HUES64 (cell line): ENCODE data around the gene MICOS13.

ENCODE experiments used
- H3K27ac ChIP-seq: 2 replicates; pipeline ENCODE4 v1.7.0; 2013; ENCODE audit warnings: low read depth, low read length, inconsistent platforms
- H3K27me3 ChIP-seq: 2 replicates; pipeline ENCODE4 v1.6.1; 2013; ENCODE audit warnings: mild to moderate bottlenecking, low read length; ENCODE audit not compliant: insufficient read depth
- H3K36me3 ChIP-seq: 2 replicates; pipeline ENCODE4 v1.6.1; 2013; ENCODE audit warnings: mild to moderate bottlenecking, low read length; ENCODE audit not compliant: insufficient read depth
- H3K4me1 ChIP-seq: 2 replicates; pipeline ENCODE4 v1.6.1; 2013; ENCODE audit warnings: mild to moderate bottlenecking, low read length, moderate library complexity; ENCODE audit not compliant: insufficient read depth
- H3K4me3 ChIP-seq: 2 replicates; pipeline ENCODE4 v1.5.1; 2013; ENCODE audit warnings: mild to moderate bottlenecking, low read length, moderate library complexity
- H3K9ac ChIP-seq: 2 replicates; pipeline ENCODE4 v1.6.1; 2013; ENCODE audit warnings: mild to moderate bottlenecking, low read depth, low read length
- H3K9me3 ChIP-seq: 2 replicates; pipeline ENCODE4 v1.6.1; 2013; ENCODE audit warnings: low read depth, low read length; ENCODE audit not compliant: insufficient read depth
- WGBS: fragments of 150-250, 120-280 bp; methylation state at CpG from one replicate; pipeline ENCODE4 v1.1.7; 2013; ENCODE audit warnings: missing lambda C conversion rate; 5-methylcytosine and 5-hydroxymethylcytosine counted together

Gene MICOS13

DNA sequence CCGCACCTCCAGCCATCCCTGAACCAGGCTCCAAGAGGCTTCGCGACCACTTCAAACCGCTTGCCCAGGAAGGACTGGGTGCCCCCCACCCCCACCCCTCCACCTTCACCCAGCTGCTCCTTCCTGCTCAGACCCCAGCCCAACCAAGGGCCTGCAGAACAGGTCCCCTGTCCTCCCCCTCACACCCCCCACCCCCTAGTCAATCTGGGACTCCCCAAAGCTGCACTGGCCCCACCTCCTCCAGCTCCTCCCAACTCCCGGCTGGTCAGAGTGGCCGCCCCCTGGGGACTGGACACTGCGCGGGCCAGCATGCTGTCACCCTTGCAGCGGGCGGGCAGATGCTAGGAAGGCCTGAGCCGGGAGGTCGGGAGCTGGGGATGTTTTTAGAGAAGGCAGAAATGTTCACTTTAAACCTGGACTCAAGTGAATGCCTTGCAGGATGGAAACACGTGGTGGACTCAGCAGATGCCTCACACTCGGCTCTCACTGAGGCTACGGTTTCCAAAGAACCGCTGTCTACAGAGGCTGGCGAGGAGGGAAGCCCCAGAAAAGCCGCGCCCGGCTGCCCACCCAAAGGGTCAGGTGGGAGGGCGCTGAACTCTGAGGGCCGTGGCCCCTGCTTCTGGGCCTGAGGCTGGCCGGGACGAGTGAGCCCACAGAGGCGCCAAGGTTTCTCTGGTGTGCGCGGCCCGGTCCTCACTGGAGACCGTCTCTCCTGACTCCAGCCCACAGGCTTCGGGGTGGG lies 17.7 kb upstream of the MICOS13 start:
- Histone ChIP-seq H3K9ac (no peak overlapping the region), H3K9me3 (no peaks in the 10 kb centered on the region), H3K4me3 (no peak overlapping the region), H3K36me3 (peaks cover 73% of the 10 kb centered on the region), H3K4me1 (no peaks in the 10 kb centered on the region), H3K27me3 (no peaks in the 10 kb centered on the region), H3K27ac (0 out of 2 replicates have a peak overlapping the region, but pooled peaks have one; percentile 19)
- WGBS, result 91% methylated on average over 30 of the region's 30 CpGs

DNA sequence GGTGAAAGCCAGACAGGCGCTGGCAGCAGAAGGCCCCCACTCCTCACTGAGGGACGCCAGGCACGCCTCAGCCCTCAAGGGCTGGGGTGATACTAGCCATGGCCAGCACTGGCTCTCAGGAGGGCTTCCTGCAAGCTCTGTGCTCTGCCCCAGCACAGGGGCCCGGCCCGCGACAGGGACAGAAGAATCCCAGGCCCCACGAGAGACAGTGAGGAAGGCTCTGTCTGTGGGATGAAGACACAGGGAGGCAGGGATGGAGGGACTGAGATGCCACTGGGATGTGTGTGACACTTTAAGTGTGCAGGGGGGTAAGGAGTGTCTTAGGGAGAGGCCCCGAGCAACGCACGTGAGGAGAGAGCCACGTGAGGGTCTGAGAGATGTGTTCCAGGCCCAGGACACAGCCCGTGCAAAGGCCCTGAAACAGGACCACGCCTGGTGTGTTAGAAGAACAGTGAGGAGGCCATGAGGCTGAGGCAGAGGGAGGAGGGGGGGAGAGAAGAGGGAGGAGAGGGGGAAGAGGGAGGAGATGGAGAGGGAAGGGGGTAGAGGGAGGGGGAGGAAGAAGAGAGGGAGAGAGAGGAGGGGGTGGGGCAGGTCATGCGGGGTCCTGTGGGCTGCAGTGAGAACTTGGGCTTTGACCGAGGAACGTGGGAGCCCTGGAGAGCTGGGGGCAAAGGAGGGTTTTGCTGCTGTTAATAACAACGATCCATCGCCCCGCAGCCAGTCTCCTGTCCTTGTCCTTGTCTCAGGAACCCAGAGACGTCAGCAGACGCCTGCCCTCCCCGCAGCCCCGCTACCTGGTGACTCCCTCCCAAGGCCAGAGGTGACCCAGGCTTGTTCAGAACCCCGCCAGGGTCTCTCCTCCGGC lies 16.9 kb upstream of the MICOS13 start:
- H3K4me3 ChIP-seq, result no peak overlapping the region
- H3K4me1 ChIP-seq, result no peaks in the 10 kb centered on the region
- H3K27ac ChIP-seq, result 0 out of 2 replicates have a peak overlapping the region, but pooled peaks have one; percentile 52
- H3K9me3 ChIP-seq, result no peaks in the 10 kb centered on the region
- no peaks in the 10 kb centered on the region for H3K27me3 ChIP-seq
- WGBS, result 87% methylated on average over 25 of the region's 25 CpGs
- H3K36me3 ChIP-seq, result peaks cover 81% of the 10 kb centered on the region
- H3K9ac ChIP-seq, result no peak overlapping the region

DNA sequence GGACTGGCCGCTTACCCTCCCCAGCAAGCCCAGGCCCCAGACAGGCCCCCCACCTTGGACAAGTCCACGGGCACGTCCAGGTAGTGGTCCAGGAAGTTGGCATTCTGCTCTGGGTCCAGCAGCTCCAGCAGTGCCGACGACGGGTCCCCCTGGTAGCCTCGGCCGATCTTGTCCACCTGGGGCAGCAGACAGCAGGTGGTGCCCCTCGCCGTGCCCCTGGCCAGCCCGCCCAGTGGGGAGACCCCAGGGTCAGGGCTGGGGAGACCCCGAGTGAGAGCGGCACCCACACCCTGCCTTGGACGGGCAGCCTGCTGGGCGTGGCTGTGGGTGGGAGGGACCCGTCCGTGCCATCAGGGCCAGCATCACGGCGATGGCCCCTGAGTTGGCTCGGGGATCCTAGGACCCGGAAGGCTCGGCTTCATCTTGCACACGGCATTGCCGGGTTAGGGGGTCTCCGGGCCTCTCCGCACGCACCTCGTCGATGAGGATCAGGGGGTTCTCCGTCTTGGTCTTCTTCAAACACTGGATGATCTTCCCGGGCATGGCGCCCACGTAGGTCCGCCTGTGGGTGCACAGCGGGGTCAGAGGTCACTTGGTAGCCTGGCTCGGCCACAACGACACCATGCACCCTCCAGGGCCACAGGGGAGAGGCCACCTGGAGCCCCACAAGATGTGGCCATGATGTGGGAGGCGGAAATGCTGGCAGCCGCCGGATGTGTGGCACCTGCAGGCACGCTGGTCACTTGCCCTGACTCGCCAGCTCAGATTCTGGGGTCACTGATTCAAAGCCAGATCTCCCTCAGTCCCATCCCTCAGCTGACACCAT lies 16.1 kb upstream of the MICOS13 start:
- Histone ChIP-seq H3K4me3 (no peak overlapping the region), H3K27me3 (no peaks in the 10 kb centered on the region), H3K9ac (no peak overlapping the region), H3K4me1 (no peaks in the 10 kb centered on the region), H3K27ac (no peak overlapping the region), H3K36me3 (peaks cover 89% of the 10 kb centered on the region), H3K9me3 (no peaks in the 10 kb centered on the region)
- 93% methylated on average over 42 of the region's 42 CpGs for WGBS

DNA sequence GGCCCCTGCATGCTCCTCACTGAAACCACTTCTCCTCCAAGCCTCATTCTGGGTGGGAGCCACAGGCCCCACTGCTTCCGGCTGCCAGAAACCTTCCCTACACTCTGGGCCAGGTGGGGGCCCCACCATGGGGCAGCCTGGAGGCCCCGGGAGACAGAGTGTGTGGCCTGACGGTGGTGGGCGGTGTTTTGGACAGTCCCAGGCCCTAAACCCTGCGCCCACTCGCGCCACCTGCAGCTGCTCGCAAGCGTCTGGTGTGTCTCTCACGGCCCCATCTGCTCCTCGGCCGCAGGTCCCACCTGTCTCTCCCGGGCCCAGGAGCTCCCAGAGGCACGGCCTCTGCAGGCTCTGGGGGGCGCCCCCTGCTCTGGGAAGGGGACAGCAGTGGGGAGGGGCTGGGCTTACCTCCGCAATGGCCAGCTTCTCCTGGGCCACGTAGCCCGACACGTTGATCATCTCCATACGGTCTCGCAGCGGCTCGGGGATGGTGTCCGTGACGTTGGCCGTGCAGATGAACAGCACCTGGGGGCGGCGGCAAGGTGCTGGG lies 15.4 kb upstream of the MICOS13 start:
- Histone ChIP-seq H3K36me3 (peaks cover 88% of the 10 kb centered on the region), H3K9me3 (no peaks in the 10 kb centered on the region), H3K27me3 (no peaks in the 10 kb centered on the region), H3K4me3 (no peak overlapping the region), H3K27ac (no peak overlapping the region), H3K4me1 (no peaks in the 10 kb centered on the region), H3K9ac (no peak overlapping the region)
- WGBS, result 95% methylated on average over 28 of the region's 28 CpGs

DNA sequence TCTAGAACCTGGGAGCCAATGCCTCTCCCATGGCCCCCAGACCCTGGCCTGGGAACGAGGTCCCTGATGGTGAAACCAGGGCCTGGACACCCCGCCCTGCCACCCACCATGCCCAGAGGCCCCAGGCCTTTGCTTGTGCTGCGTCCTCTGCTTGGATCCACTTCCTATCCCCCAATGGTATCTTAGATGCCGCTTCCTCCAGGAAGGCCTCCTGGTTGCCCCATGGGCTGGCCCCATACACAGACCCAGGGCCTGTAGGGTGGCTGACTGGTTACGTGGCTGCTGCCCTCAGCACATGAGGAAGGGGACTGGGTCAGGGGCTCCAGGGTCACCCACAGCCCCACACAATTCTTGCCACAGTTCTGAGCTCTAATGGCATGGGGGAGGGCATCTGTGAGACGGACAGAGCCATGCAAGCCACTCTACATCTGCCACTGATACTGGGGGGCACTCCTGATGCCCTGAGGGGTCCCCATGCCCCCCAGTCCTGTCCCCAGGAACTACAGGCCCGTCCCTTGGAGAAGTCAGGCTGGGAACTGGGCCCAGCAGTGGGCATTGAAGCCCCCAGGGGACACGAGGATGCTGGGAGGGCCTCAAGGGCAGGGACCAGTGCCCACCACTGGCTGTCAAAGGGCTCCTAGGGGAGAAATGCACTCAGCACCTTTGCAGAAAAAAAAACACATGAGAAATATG lies 14.8 kb upstream of the MICOS13 start:
- 90% methylated on average over 8 of the region's 8 CpGs for WGBS
- H3K27me3 ChIP-seq, result no peaks in the 10 kb centered on the region
- H3K9ac ChIP-seq, result no peak overlapping the region
- no peak overlapping the region for H3K4me3 ChIP-seq
- no peaks in the 10 kb centered on the region for H3K4me1 ChIP-seq
- H3K27ac ChIP-seq, result no peak overlapping the region
- H3K36me3 ChIP-seq, result peaks cover 82% of the 10 kb centered on the region
- H3K9me3 ChIP-seq, result no peaks in the 10 kb centered on the region

DNA sequence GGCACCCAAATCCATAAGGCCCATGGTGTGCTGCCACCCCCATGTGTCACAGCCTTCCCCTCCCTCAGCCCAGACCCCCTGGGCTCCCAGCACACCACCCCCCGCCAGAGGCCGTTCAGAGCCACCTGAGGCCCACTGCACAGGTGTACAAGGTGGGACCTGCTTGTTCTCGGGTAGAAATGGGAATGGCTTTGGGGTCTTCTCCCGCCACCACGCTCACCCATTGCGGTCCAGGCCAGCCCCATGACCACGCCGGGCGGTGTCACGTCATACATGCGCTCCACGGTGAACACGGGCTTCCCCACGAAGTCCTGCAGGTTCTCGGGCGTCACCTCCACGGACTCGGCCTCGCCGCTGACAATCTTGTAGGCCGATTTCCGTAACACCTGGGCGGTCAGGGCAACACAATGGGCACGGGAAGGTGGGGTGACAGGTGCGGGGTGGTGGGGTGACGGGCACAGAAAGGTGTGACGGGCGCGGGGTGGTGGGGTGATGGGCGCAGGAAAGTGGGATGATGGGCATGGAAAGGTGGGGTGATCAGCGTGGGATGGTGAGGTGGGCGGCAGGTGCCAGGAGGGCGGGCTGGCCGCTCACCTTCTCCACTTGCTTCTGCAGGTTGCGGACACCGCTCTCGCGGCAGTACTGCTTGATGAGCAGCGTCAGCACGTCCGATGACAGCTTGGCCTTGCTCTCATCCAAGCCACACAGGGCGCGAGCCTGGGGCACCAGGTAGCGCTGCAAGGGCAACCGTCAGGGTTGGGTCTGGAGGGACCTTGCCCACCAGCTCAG lies 14.0 kb upstream of the MICOS13 start:
- Histone ChIP-seq H3K27me3 (no peaks in the 10 kb centered on the region), H3K9me3 (no peaks in the 10 kb centered on the region), H3K27ac (no peak overlapping the region), H3K4me1 (no peaks in the 10 kb centered on the region), H3K36me3 (peaks cover 77% of the 10 kb centered on the region), H3K9ac (no peak overlapping the region), H3K4me3 (no peak overlapping the region)
- WGBS, result 96% methylated on average over 45 of the region's 45 CpGs

DNA sequence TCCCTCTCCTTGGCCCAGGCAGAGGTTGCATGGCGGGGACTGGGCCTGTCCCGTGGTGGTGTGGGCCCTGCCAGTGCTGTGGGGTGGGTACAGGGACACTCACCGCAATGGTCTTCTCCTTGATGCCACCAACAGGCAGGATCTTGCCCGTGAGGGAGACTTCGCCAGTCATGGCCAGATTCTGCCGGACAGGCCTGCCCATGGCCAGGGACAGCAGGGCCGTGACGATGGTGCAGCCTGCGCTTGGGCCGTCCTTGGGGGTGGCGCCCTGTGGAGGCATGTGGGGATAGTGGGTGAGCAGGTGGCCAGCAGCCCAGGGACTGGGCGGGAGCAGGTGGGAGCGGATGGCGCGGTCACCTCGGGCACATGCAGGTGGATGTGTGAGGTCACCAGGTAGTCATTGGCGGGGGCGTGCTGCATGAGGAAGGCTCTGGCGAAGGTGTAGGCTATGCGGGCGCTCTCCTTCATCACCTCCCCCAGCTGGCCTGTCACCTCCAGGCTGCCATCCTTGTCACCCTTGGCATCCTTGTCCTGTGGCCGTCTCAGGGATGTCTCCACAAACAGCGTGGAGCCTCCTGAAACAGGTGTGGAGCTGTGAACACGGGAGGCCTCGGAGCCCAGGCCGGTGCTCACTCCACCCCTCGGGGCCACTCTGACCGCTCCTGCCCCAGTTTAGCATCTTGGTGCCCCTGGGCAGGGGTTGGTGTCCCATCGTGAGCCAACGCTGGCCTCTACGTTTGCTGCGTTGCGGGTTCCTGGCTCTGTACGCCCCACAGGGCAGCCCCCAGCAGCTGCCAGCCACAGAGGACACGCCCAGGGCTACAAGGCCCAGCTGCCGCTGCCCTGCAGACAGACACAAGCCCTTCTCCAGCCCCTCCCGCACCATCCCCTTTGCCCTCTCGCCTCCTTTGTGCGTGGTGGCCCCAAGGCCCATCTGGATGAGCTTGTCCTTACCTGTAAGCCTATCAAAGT lies 13.2 kb upstream of the MICOS13 start:
- H3K9ac ChIP-seq, result no peak overlapping the region
- peak overlapping the region; percentile 46; the same call in 1 of the 2 replicates for H3K27ac ChIP-seq
- no peaks in the 10 kb centered on the region for H3K9me3 ChIP-seq
- 94% methylated on average over 39 of the region's 39 CpGs for WGBS
- peaks cover 68% of the 10 kb centered on the region for H3K36me3 ChIP-seq
- H3K27me3 ChIP-seq, result no peaks in the 10 kb centered on the region
- no peaks in the 10 kb centered on the region for H3K4me1 ChIP-seq
- H3K4me3 ChIP-seq, result no peak overlapping the region

DNA sequence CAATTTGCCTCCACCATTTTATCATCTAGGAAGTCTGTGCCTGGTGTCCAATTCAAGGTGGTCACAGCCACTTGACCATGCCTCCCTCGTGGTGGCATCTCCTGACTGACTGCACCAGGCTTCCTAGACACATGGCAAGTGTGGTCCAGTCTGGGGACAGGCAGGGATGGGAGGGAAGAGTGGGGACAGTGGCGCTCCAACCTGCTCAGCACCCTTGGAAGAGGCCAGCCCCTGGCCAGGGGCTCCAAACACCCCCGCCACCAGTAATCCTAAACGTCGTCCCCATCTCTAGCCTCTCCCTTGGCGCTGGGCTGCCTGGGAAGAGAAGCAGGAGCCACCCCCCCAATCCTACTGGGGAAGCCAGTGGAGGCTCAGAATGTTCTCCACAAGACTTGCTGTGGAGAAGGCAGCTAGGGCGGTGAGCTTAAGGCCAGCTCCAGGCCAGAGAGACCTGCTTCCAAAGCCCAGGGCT lies 12.4 kb upstream of the MICOS13 start:
- peaks cover 63% of the 10 kb centered on the region for H3K36me3 ChIP-seq
- no peaks in the 10 kb centered on the region for H3K9me3 ChIP-seq
- H3K27ac ChIP-seq, result peak overlapping the region; percentile 46; the same call in 1 of the 2 replicates
- WGBS, result 95% methylated on average over 7 of the region's 7 CpGs
- no peak overlapping the region for H3K9ac ChIP-seq
- no peaks in the 10 kb centered on the region for H3K27me3 ChIP-seq
- no peak overlapping the region for H3K4me3 ChIP-seq
- no peaks in the 10 kb centered on the region for H3K4me1 ChIP-seq
